Brain microvascular endothelial cell (primary cell): ENCODE results near the gene GRAP.
A peak's percentile ranks its signal among the peaks of the same experiment; 100 is the strongest.

Source experiments
- DNase-seq: peaks from one replicate; pipeline ENCODE4 v3.0.0-alpha.2; 2020
- H3K27ac ChIP-seq: fragments of 250-450 bp; sonication (Bioruptor Pico); 2 replicates; pipeline ENCODE4 v1.5.1; 2020; ENCODE audit warnings: mild to moderate bottlenecking, moderate library complexity
- H3K27me3 ChIP-seq: fragments of 250-450 bp; sonication (Bioruptor Pico); replicated peaks from 2 replicates; pipeline ENCODE4 v1.5.1; 2020; ENCODE audit warnings: mild to moderate bottlenecking
- H3K36me3 ChIP-seq: fragments of 250-450 bp; sonication (Bioruptor Pico); replicated peaks from 2 replicates; pipeline ENCODE4 v1.5.1; 2020; ENCODE audit warnings: mild to moderate bottlenecking
- H3K4me3 ChIP-seq: 2 replicates; pipeline ENCODE4 v1.5.1; 2011; ENCODE audit warnings: low read depth, mild to moderate bottlenecking, control low read depth, low read length, moderate library complexity
- CTCF ChIP-seq: IDR thresholded peaks from 2 replicates; pipeline ENCODE4 v1.5.1; 2011; ENCODE audit warnings: low read depth, mild to moderate bottlenecking, moderate library complexity, low read length, control low read depth, inconsistent platforms; ENCODE audit errors: missing control alignments
- in situ Hi-C: cut with HindIII; loops from 2 replicates; pipeline ENCODE4 v1.10.0; 2017; ENCODE audit warnings: low sequenced_read_pairs, low pct_ligation_motif_present

GRAP gene

GRCh38 chr17:18981642-18982424 is 64.9 kb downstream of the GRAP start:
- in situ Hi-C loops: no loop called here
- Histone ChIP-seq H3K36me3 (peaks cover 5% of the 10 kb centered on the region), H3K27ac (peak overlapping the region; percentile 55), H3K4me3 (no peak overlapping the region), H3K27me3 (no peaks in the 10 kb centered on the region)
- TF ChIP-seq CTCF: no peak
- DNase-seq: peak; percentile 68

GRCh38 chr17:18981335-18981641 is 65.5 kb downstream of the GRAP start:
- DNase-seq: no peak
- Histone ChIP-seq H3K4me3 (no peak overlapping the region), H3K36me3 (peaks cover 5% of the 10 kb centered on the region), H3K27me3 (no peaks in the 10 kb centered on the region), H3K27ac (peak overlapping the region; percentile 55)
- TF ChIP-seq CTCF: no peak
- in situ Hi-C loops: no loop called here

- Histone ChIP-seq H3K36me3 (peaks cover 5% of the 10 kb centered on the region), H3K27ac (no peak overlapping the region), H3K27me3 (no peaks in the 10 kb centered on the region), H3K4me3 (no peak overlapping the region)
- in situ Hi-C loops: no loop called here
- peak; percentile 72 for DNase-seq
- no peak for TF ChIP-seq CTCF
Observed at GRCh38 chr17:18980682-18981334, 65.9 kb downstream of the GRAP start.

GRCh38 chr17:18978655-18979054 is 68.1 kb downstream of the GRAP start:
- Histone ChIP-seq H3K4me3 (no peak overlapping the region), H3K27me3 (no peaks in the 10 kb centered on the region), H3K36me3 (peaks cover 5% of the 10 kb centered on the region), H3K27ac (no peak overlapping the region)
- in situ Hi-C loops: no loop called here
- no peak for DNase-seq
- TF ChIP-seq CTCF: no peak

- in situ Hi-C loops: no loop called here
- no peak overlapping the region for H3K27ac ChIP-seq
- H3K4me3 ChIP-seq: no peak overlapping the region
- no peak for TF ChIP-seq CTCF
- H3K27me3 ChIP-seq: no peaks in the 10 kb centered on the region
- H3K36me3 ChIP-seq: peaks cover 5% of the 10 kb centered on the region
- no peak for DNase-seq
Observed at GRCh38 chr17:18978050-18978449, 68.7 kb downstream of the GRAP start.
